HepG2 (cell line): Measurements from ENCODE around the gene WDR54. TPM values are rescaled to one million over a fixed set of nuclear protein-coding genes. Genes with fewer than 3 reads are reported as not detected.

Experiments used
- ATAD3A ChIP-seq: sonication (generic); formaldehyde crosslinking; IDR thresholded peaks from 2 replicates; pipeline ENCODE4 v1.4.0; 2020; ENCODE audit warnings: missing genetic modification reagents
- CENPT ChIP-seq: sonication (generic); formaldehyde crosslinking; IDR thresholded peaks from 2 replicates; pipeline ENCODE4 v1.8.0; 2022; ENCODE audit warnings: low read depth, mild to moderate bottlenecking, moderate library complexity, missing genetic modification reagents
- CENPX ChIP-seq: sonication (generic); formaldehyde crosslinking; IDR thresholded peaks from 2 replicates; pipeline ENCODE4 v1.9.0; 2021; ENCODE audit warnings: mild to moderate bottlenecking, missing genetic modification reagents, moderate library complexity
- GFI1 ChIP-seq: sonication (generic); formaldehyde crosslinking; IDR thresholded peaks from 2 replicates; pipeline ENCODE4 v1.5.0; 2020; ENCODE audit warnings: missing genetic modification reagents, mild to moderate bottlenecking, borderline replicate concordance
- GTF3A ChIP-seq: sonication (generic); formaldehyde crosslinking; conservative IDR thresholded peaks from 2 replicates; pipeline ENCODE4 v1.4.0; 2020; ENCODE audit warnings: mild to moderate bottlenecking, missing genetic modification reagents
- HDAC6 ChIP-seq: fragments of 200-600 bp; sonication (generic); IDR thresholded peaks from 2 replicates; pipeline ENCODE4 v1.7.0; 2017; ENCODE audit warnings: mild to moderate bottlenecking, antibody characterized with exemption, low read length, low read depth
- KDM4B ChIP-seq: sonication (generic); formaldehyde crosslinking; IDR thresholded peaks from 2 replicates; pipeline ENCODE4 v1.4.0; 2020; ENCODE audit warnings: missing genetic modification reagents
- PHF20 ChIP-seq: sonication (generic); formaldehyde crosslinking; IDR thresholded peaks from 2 replicates; pipeline ENCODE4 v1.5.0; 2020; ENCODE audit warnings: mild to moderate bottlenecking, missing genetic modification reagents
- PHF8 ChIP-seq: sonication (generic); formaldehyde crosslinking; IDR thresholded peaks from 2 replicates; pipeline ENCODE4 v1.5.0; 2020; ENCODE audit warnings: missing genetic modification reagents
- SYNCRIP ChIP-seq: fragments of 200-400 bp; formaldehyde crosslinking; IDR thresholded peaks from 2 replicates; pipeline ENCODE4 v1.6.1; 2018; ENCODE audit warnings: mild to moderate bottlenecking, low read depth, low read length; ENCODE audit not compliant: insufficient read depth
- ZNF263 ChIP-seq: sonication (generic); formaldehyde crosslinking; IDR thresholded peaks from 2 replicates; pipeline ENCODE4 v1.4.0; 2020; ENCODE audit warnings: missing genetic modification reagents
- ZNF766 ChIP-seq: sonication (generic); formaldehyde crosslinking; IDR thresholded peaks from 2 replicates; pipeline ENCODE4 v1.5.0; 2020; ENCODE audit warnings: missing genetic modification reagents, borderline replicate concordance
- polyA plus RNA-seq, 8 experiments: library from polyadenylated mRNA; depleted of rRNA in 3 of 8; stranded (reverse) in 7 of 8; unstranded in 1 of 8; fragments of >200 nt; fragmentation: Illumina TruSeq in 4 of 8; extraction: Trizol in 4 of 8; gene quantifications; 2 replicates each; pipeline versions ENCODE4 v1.2.1 to v1.2.3, GENCODE V29; 2011 to 2016; ENCODE audit warnings: low read depth in 4 of 8, missing spikeins in 1 of 8, mixed read lengths in 1 of 8; ENCODE audit not compliant: insufficient read depth in 1 of 8
- total RNA-seq, 5 experiments: library from RNA; depleted of rRNA; stranded (reverse); fragments of >200 nt; fragmentation: Illumina TruSeq; extraction: Trizol; gene quantifications; 2 replicates each; pipeline ENCODE4 v1.2.3, GENCODE V29; 2016; ENCODE audit warnings: low read depth in 1 of 5
- TF ChIP-seq, protein P1 (sequence below): IDR thresholded peaks from 2 replicates; pipeline ENCODE4 v1.6.1; 2016; ENCODE audit warnings: low read depth, missing genetic modification reagents, missing compliant biosample characterization
- TF ChIP-seq, protein P2 (sequence below): sonication (generic); formaldehyde crosslinking; IDR thresholded peaks from 2 replicates; pipeline ENCODE4 v1.4.0; 2020; ENCODE audit warnings: mild to moderate bottlenecking, missing genetic modification reagents
- TF ChIP-seq, protein P3 (sequence below): IDR thresholded peaks from 2 replicates; pipeline ENCODE4 v1.6.1; 2016
- TF ChIP-seq, protein P4 (sequence below): sonication (generic); formaldehyde crosslinking; IDR thresholded peaks from 2 replicates; pipeline ENCODE4 v1.8.1; 2023; ENCODE audit warnings: mild to moderate bottlenecking, missing genetic modification reagents, borderline replicate concordance
- TF ChIP-seq, protein P5 (sequence below): IDR thresholded peaks from 2 replicates; pipeline ENCODE4 v1.6.1; 2016; ENCODE audit warnings: low read depth, borderline replicate concordance
- TF ChIP-seq, protein P6 (sequence below): sonication (generic); formaldehyde crosslinking; IDR thresholded peaks from 2 replicates; pipeline ENCODE4 v1.4.0; 2020; ENCODE audit warnings: missing genetic modification reagents, borderline replicate concordance

WDR54 gene
- total and polyA plus RNA-seq, 2 of the 13 experiments (the other 11 are each of a cell fraction or from before 2014, with no cell fraction given), result 2.0 to 17.3 TPM

DNA sequence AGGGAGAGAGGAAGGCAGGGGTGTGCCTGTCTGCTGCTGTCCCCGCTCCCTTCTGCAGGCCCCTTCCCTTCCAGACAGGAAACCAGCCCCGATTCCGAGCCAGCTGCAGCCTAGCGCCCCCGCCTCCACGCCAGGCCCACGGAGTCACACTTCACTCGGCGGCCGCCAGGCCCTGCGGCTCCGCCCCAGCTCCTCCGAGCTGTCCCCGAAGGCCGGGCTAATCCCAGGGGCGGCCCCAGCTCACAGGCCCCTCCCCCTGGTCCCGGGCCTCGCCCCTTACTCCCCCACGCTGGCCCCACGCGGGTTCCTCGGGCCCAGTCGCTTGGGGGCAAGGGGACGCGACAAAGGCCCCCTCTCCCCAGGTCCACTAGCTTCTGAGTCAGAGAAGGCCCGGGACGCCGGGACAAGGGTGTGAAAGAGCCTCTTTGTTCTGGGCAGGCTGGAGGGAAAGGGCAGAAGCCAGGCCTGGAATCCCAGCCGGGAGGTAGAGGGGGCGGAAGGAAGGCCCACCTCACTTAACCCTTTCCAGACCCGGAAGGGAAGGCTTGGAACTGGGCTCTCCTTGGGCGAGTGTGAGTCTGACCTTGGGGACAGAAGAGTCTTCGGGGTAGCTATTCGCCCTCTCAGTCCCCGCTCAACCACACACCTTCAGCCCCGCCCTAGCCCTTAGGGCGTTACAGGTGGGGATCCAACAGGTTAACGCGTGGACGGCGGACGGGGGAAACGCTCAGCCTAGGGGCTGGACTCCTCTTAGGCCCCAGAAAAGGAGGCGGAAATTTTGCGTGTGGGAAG lies 19.0 kb downstream of the WDR54 start (continued):
- TF ChIP-seq, protein P1, sequence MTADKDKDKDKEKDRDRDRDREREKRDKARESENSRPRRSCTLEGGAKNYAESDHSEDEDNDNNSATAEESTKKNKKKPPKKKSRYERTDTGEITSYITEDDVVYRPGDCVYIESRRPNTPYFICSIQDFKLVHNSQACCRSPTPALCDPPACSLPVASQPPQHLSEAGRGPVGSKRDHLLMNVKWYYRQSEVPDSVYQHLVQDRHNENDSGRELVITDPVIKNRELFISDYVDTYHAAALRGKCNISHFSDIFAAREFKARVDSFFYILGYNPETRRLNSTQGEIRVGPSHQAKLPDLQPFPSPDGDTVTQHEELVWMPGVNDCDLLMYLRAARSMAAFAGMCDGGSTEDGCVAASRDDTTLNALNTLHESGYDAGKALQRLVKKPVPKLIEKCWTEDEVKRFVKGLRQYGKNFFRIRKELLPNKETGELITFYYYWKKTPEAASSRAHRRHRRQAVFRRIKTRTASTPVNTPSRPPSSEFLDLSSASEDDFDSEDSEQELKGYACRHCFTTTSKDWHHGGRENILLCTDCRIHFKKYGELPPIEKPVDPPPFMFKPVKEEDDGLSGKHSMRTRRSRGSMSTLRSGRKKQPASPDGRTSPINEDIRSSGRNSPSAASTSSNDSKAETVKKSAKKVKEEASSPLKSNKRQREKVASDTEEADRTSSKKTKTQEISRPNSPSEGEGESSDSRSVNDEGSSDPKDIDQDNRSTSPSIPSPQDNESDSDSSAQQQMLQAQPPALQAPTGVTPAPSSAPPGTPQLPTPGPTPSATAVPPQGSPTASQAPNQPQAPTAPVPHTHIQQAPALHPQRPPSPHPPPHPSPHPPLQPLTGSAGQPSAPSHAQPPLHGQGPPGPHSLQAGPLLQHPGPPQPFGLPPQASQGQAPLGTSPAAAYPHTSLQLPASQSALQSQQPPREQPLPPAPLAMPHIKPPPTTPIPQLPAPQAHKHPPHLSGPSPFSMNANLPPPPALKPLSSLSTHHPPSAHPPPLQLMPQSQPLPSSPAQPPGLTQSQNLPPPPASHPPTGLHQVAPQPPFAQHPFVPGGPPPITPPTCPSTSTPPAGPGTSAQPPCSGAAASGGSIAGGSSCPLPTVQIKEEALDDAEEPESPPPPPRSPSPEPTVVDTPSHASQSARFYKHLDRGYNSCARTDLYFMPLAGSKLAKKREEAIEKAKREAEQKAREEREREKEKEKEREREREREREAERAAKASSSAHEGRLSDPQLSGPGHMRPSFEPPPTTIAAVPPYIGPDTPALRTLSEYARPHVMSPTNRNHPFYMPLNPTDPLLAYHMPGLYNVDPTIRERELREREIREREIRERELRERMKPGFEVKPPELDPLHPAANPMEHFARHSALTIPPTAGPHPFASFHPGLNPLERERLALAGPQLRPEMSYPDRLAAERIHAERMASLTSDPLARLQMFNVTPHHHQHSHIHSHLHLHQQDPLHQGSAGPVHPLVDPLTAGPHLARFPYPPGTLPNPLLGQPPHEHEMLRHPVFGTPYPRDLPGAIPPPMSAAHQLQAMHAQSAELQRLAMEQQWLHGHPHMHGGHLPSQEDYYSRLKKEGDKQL, result 0 out of 2 replicates have a peak, but pooled peaks have one; percentile 44
- TF ChIP-seq ZNF263 (CRISPR knock-in tag) (peak; percentile 69), ZNF766 (CRISPR knock-in tag) (peak; percentile 53; the same call in 1 of the 2 replicates), HDAC6 (no peak), PHF20 (CRISPR knock-in tag) (no peak; the same call in none of the 2 replicates), CENPT (CRISPR knock-in tag) (peak; percentile 70; the same call in 1 of the 2 replicates), CENPX (CRISPR knock-in tag) (no peak), GTF3A (CRISPR knock-in tag) (peak; percentile 65; the same call in 1 of the 2 replicates), ATAD3A (CRISPR knock-in tag) (no peak), KDM4B (CRISPR knock-in tag) (no peak; the same call in 1 of the 2 replicates), PHF8 (CRISPR knock-in tag) (peak; percentile 94), SYNCRIP (no peak), GFI1 (CRISPR knock-in tag) (peak; percentile 59; the same call in 1 of the 2 replicates)
- TF ChIP-seq, protein P2, sequence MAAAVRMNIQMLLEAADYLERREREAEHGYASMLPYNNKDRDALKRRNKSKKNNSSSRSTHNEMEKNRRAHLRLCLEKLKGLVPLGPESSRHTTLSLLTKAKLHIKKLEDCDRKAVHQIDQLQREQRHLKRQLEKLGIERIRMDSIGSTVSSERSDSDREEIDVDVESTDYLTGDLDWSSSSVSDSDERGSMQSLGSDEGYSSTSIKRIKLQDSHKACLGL (CRISPR knock-in tag), result peak; percentile 89
- TF ChIP-seq, protein P3, sequence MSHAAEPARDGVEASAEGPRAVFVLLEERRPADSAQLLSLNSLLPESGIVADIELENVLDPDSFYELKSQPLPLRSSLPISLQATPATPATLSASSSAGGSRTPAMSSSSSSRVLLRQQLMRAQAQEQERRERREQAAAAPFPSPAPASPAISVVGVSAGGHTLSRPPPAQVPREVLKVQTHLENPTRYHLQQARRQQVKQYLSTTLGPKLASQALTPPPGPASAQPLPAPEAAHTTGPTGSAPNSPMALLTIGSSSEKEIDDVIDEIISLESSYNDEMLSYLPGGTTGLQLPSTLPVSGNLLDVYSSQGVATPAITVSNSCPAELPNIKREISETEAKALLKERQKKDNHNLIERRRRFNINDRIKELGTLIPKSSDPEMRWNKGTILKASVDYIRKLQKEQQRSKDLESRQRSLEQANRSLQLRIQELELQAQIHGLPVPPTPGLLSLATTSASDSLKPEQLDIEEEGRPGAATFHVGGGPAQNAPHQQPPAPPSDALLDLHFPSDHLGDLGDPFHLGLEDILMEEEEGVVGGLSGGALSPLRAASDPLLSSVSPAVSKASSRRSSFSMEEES, result no peak
- TF ChIP-seq, protein P4, sequence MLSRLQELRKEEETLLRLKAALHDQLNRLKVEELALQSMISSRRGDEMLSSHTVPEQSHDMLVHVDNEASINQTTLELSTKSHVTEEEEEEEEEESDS (CRISPR knock-in tag), result no peak
- TF ChIP-seq, protein P5, sequence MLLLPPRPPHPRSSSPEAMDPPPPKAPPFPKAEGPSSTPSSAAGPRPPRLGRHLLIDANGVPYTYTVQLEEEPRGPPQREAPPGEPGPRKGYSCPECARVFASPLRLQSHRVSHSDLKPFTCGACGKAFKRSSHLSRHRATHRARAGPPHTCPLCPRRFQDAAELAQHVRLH (CRISPR knock-in tag), result peak; percentile 67; the same call in 1 of the 2 replicates
- TF ChIP-seq, protein P6, sequence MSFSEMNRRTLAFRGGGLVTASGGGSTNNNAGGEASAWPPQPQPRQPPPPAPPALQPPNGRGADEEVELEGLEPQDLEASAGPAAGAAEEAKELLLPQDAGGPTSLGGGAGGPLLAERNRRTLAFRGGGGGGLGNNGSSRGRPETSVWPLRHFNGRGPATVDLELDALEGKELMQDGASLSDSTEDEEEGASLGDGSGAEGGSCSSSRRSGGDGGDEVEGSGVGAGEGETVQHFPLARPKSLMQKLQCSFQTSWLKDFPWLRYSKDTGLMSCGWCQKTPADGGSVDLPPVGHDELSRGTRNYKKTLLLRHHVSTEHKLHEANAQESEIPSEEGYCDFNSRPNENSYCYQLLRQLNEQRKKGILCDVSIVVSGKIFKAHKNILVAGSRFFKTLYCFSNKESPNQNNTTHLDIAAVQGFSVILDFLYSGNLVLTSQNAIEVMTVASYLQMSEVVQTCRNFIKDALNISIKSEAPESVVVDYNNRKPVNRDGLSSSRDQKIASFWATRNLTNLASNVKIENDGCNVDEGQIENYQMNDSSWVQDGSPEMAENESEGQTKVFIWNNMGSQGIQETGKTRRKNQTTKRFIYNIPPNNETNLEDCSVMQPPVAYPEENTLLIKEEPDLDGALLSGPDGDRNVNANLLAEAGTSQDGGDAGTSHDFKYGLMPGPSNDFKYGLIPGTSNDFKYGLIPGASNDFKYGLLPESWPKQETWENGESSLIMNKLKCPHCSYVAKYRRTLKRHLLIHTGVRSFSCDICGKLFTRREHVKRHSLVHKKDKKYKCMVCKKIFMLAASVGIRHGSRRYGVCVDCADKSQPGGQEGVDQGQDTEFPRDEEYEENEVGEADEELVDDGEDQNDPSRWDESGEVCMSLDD (CRISPR knock-in tag), result peak; percentile 77
